ENCODE data around the gene UBE2E2.

UBE2E2 gene

GRCh38 chr3:23193831-23194230 lies 9.3 kb upstream of the UBE2E2 start:
- no peak for DNase-seq (ENCODE audit: low read depth in 2 of 2, low spot score in 1 of 2)

- DNase-seq (ENCODE audit: low read depth in 2 of 2, low spot score in 1 of 2) = no peak
These were observed 4.3 kb upstream of the UBE2E2 start for GRCh38 chr3:23198801-23199200.

DNA sequence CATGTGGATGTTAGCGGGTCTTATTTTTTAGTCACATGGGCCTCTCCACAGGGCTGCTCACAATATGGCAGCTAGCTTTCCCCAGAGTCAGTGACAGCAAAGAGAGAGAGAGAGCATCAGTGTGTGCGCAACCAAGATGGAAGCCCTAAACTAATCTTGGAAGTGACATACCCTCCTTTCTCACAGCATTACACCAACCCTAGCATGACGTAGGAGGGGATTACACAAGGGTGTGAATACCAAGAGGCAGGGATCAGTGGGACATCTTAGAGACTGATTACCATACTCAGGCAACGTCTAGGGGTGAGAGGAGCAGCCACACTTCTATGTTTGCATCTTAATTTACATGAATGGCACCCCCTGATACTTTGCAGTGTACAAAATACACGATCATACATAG lies 3.5 kb upstream of the UBE2E2 start:
- no peak for DNase-seq (ENCODE audit: low read depth in 2 of 2, low spot score in 1 of 2)

DNA sequence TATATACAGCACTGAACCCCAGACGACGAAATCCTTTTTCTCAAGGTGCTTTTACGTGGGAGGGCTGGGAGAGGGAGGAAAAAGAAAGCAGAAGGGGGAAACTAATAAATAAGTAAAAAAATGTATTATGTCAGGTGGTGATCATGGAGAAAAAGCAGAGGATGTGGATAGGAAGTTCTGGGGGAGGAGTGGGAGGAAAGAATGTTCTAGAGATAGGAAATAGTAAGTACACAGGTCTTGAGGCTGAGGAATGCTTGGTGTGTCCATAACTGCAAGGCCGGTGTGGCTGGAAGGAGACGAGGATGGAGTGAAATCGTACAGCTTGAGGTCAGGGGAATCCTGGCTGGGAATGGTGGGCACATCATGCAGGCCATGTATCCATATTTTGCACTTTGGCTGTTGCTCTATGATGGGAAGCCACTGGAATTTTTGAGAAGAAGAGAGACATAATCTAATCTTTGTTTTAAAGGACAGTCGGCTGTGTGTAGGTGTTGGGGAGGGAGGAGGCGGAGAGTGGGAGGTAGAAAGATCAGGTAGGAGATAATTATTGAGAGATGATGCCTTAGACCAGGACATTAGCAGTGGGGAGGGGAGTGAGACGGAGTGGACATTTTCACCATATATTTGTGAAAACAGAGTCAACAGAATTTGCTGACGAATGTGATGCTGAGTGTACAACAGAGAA lies 1.8 kb upstream of the UBE2E2 start:
- no peak for DNase-seq (ENCODE audit: low read depth in 2 of 2, low spot score in 1 of 2)

- DNase-seq (ENCODE audit: low read depth in 2 of 2, low spot score in 1 of 2) = no peak
These were observed 765 bp upstream of the UBE2E2 start for GRCh38 chr3:23202203-23202920.

DNA sequence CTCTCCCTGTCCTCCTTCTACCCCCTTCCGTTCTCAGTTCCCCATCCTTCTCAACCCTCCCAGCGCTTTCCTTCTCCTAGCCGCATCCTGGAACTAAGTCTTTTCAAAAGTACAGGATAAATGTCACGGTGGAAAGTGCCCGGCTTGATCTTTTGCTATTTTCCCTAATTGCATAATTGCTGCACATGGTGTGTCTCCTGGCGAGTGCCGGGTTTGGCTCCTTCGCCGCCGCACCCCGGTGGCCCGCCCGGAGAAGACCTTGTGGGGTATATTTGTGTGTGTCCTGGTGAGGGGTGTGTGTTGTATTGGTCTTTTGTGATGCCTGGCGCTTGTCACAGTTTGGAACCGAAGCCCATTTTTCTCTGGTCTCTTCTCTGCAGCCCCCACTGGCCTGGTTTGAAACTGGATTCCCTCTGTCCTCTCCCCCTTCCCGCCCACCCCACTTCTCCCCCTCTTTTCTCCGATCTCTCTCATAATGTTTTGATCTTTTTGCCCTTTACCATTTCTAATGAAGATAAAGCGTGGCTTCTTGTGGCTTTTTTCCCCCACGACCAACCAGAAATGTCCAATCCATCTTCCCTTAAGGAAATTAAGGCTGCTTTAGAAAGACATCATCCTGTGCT lies 692 bp downstream of the UBE2E2 start:
- no peak for DNase-seq (ENCODE audit: low read depth in 2 of 2, low spot score in 1 of 2)

DNA sequence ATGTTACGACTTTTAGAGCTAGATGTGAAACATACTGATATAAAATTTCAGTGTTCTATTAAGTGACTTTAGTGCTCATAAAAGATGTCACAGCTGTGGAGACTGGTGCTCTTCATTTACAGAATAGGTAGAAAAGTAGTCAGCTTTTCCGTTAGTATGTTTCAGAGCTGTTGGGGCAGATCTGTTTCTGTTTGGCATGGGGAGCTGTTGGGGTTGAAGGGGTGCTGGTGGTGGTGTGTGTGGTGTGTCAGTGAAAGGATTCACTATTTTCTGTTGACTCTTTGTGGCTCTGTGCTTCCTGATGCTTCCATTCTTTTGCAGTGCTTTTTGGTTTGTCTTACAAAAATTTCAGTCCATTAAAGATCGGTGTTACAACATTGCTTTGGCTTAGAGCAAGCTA lies 3.2 kb downstream of the UBE2E2 start:
- no peak for DNase-seq (ENCODE audit: low read depth in 2 of 2, low spot score in 1 of 2)

DNA sequence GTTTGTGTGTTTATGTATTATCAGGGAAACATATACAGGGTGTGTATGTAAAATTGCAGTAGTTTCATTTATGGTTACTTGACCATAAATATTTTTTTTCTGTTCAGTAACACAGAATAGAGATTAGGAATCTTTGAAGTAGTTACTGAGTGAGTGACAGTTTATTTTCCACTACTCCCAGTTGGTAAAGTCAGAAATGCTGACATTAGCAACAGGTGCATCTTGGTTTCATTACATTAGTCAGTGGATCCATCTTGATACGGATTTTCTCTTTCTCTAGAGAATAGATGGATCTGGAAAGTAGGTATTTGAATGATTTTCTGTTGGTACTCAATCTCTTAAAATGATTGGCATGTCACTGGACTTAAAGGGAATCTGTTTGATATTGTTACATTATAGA lies 6.0 kb downstream of the UBE2E2 start:
- DNase-seq (ENCODE audit: low read depth in 2 of 2, low spot score in 1 of 2) = no peak

DNA sequence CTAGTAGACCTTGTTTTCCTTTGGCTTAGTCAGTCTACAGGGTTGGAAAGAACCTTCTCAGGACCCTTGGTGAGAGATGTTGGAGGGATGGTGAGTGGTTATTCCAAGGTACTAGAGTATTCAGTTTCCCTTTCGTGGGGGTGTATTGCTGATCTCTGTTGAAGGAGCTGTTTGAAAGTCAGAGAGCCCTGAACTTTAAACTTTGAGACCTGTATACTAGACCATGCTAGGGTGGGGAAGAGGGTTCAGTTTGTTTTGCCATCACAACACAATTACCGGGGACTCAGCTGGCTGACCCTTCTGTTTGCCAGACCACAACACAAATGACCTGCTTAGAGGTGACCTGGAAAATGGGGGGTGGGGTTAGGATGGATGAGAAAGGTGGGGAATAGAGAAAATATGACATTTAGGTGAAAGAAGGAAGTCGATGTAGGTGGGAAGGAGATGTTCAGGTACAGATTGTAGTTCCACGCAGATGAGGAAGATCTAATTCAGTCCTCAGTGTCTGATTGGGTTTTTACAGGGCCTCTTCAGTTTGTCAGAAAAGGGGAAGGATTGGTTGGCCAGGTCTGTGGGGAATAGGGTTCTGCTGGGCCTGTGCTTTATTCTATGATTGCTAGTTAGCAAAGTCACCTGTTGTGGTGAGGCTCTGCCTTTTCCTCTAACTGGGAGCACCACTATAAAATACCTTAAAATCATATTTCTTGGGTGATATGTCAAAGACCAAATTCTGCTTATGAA lies 6.8 kb downstream of the UBE2E2 start:
- DNase-seq (ENCODE audit: low read depth in 2 of 2, low spot score in 1 of 2) = no peak

DNA sequence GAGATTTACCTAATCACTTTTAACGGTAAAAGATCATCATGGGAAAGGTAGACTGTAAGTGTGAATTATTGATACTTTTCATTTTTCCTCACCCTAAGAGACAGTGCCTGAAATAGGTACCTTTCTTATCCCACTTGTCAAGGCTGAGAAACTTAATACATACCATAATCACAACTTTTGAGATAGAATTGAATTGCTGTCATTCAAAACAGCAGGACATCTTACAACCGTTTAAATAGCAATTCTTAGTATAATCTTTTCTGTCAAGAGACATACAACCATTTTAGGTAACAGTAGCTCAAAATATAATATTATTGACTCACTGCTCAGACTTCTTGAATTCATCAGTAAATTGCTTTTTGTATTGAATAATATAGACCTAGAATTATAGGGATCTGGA lies 10.7 kb downstream of the UBE2E2 start:
- no peak for DNase-seq (ENCODE audit: low read depth in 2 of 2, low spot score in 1 of 2)

GRCh38 chr3:23217872-23218554 lies 14.9 kb downstream of the UBE2E2 start:
- no peak for DNase-seq (ENCODE audit: low read depth in 2 of 2, low spot score in 1 of 2)

GRCh38 chr3:23219117-23219516 lies 16.0 kb downstream of the UBE2E2 start:
- DNase-seq (ENCODE audit: low read depth in 2 of 2, low spot score in 1 of 2) = no peak

GRCh38 chr3:23219552-23219951 lies 16.4 kb downstream of the UBE2E2 start:
- DNase-seq (ENCODE audit: low read depth in 2 of 2, low spot score in 1 of 2) = no peak

DNA sequence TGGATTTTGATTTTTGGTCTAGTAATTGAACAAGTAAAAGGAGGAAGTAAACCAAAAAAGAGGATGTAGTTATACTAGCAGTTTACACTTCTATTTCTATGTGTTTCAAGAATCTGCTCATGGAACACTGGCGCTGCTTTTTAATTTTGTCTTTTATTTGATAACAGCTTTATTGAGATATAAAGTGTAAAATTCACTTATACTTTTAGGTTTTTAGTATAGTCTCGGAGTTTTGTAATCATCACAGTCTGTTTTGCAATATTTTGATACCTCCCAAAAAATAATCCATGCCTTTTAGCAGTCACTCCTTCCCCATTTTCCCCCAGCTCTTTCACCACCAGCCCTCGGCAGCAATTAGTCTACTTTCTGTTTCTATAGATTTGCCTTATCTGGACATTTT lies 18.0 kb downstream of the UBE2E2 start:
- no peak for DNase-seq (ENCODE audit: low read depth in 2 of 2, low spot score in 1 of 2)

DNA sequence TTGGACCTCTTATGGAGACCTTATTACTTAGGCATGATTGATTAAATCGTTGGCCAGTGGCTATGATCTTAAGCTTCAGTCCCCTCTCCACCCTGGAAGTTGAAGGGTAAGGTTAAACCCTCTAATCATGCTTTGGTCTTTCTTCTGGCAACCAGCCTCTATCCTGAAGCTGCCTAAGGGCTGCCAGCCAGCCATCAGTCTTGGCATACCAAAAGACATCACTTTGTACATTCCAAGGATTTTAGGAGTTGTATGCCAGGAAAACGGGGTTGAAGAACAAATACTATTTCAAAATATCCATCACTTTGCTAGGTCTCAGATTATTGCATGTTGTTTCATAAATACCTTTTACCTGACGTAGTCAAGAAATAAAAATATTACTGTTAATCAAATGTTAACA lies 28.9 kb downstream of the UBE2E2 start:
- no peak for DNase-seq (ENCODE audit: low read depth in 2 of 2, low spot score in 1 of 2)

DNA sequence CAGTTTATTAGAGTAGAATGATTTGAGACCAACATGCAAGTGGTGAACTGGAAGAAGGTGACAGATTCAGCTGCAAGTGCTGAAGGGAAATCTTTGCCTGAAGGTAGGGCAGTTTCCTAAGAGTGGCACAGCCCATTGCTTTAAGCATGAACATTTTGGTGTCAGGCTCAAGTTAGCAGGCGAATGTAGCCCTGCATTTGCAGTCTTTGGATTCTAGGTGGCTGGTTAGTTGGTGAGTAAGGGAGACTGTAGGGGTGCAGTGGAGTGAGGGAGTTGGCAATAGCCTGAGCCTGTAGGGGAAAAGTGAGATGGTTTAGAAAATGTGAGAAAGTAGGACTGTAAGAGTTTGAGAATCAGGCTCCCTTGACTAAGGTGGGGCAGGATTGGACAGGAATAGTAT lies 29.7 kb downstream of the UBE2E2 start:
- DNase-seq (ENCODE audit: low read depth in 2 of 2, low spot score in 1 of 2) = no peak

DNA sequence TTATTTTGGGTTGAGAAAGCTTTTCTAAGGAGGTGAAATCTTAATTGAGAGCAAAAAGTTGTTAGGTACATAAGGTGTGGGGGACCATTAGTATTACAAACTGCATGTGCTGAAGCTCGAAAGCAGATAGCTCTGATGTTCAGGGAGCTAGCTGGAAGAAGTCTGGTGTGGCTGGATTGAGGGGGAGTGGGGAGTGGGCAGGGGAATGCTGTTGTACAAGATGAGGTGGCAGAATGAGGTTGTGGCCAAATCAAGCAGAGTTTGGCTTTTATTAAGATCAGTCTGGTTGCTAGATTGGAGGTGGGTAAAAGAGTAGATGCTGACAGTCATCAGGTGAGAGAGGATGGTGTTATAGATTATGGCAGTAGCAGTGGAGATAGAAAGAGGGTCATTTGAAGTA lies 32.1 kb downstream of the UBE2E2 start:
- DNase-seq (ENCODE audit: low read depth in 2 of 2, low spot score in 1 of 2) = no peak

- no peak for DNase-seq (ENCODE audit: low read depth in 2 of 2, low spot score in 1 of 2)
These were observed 33.8 kb downstream of the UBE2E2 start for GRCh38 chr3:23236890-23237289.

- DNase-seq (ENCODE audit: low read depth in 2 of 2, low spot score in 1 of 2) = no peak
These were observed 35.0 kb downstream of the UBE2E2 start for GRCh38 chr3:23238156-23238555.

- no peak for DNase-seq (ENCODE audit: low read depth in 2 of 2, low spot score in 1 of 2)
These were observed 35.5 kb downstream of the UBE2E2 start for GRCh38 chr3:23238578-23238977.
